ENCODE data around the gene CAMKMT.
"Not testable (repeated sequence)": the region's sequence is repeated elsewhere in the genome, so short reads cannot be mapped to it uniquely, and the experiment has no call there.

CAMKMT gene

DNA sequence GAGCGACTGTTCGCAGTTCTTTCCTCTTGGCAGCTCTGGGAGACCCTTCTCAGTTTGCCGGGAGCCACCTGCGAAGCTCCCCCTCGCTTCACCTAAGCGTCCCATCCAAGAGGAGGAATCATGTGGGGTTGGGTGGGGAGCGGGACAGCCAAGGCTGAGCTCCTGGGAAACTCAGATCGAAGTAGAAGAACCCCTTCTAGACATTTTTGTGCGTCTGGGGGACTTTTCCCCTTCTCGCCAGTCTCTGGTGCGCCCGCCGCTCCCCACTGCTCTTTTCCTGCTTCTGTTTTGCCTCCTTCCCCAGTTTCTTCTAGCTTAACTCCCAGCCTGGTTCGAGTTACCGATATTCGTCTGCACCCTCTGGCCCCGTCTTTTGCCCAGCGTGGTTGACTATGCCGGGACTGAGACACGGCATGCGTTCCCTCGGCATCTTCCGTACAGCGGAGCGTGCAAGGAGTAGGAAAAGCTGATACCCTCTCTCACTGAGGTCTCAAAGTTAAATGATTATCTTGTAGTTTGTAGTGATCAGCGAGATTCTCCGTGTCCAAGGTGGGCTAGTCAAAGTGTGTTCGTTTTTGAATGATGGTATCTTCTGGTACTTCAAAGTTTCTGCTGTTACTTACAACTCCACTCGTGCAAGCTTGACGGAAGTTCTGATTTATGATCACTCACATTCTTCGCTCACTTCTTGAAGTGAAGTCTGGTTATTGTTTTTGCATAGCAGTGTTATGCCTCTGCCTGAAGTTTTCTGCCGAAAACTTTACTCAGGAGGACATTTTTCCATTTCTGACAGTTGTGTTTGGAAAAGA is 664 bp downstream of the CAMKMT start:
- peak; percentile 1 to 33 for DNase-seq

GRCh38 chr2:44364604-44365003 is 2.9 kb downstream of the CAMKMT start:
- DNase-seq: no peak

- DNase-seq: no peak
Measured at GRCh38 chr2:44367591-44367990, 5.8 kb downstream of the CAMKMT start.

- no peak for DNase-seq
Measured at GRCh38 chr2:44369392-44369791, 7.6 kb downstream of the CAMKMT start.

GRCh38 chr2:44371445-44371844 is 9.7 kb downstream of the CAMKMT start:
- DNase-seq: no peak

DNA sequence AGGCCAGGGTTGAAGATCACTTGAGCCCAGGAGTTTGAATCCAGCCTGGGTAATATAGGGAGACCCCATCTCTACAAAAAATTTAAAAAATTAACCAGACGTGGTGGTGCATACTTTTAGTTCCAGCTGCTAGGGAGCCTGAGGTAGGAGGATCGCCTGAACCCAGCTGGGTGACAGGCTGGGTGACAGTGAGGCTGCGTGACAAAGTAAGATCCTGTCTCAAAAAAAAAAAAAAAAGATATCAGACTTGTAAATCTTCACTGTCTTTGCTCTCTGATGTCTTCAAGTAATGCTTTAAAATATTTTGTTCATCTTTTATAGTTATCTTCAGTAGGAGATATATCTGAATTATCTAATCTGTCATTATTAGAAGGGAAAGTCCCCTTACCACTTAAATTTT is 10.5 kb downstream of the CAMKMT start:
- no peak for DNase-seq

DNA sequence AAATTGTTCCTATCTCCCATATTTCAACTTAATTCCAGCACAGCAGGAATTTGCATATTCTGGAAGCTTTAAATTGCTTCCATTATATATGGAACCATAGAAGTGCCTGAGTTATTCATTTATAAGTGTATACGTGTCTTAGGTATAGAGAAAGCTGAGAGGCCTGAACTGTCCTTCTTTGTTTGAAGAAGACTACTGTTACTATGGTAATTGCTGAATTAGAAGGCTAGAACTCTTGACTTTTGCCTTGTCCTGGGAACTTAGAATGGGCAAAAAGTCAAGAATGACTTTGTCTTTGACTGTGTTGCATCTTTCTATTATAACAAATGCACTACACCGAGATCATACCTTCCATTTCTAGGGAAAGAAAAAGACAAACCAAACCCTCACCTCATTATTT is 15.7 kb downstream of the CAMKMT start:
- no peak for DNase-seq

DNA sequence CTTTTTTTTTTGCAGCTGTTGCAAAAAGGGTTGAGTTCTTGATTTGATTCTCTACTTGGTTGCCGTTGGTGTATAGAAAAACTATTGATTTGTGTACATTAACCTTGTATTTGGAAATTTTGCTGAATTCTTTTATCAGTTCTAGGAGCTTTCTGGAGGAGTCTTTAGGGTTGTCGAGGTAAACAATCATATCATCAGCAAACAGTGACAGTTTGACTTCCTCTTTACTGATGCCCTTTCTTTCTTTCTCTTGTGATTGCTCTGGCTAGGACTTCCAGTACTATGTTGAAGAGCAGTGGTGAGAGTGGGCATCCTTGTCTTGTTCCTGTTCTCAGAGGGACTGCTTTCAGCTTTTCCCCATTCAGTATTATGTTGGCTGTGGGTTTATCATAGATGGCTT is 23.5 kb downstream of the CAMKMT start:
- not testable (repeated sequence) for DNase-seq

- no peak for DNase-seq
Measured at GRCh38 chr2:44388877-44389276, 27.1 kb downstream of the CAMKMT start.

GRCh38 chr2:44389895-44390294 is 28.1 kb downstream of the CAMKMT start:
- DNase-seq: no peak

GRCh38 chr2:44392338-44392943 is 30.7 kb downstream of the CAMKMT start:
- DNase-seq: peak in 1 of 2 donors; percentile 51

GRCh38 chr2:44397447-44398175 is 35.9 kb downstream of the CAMKMT start:
- no peak for DNase-seq

DNA sequence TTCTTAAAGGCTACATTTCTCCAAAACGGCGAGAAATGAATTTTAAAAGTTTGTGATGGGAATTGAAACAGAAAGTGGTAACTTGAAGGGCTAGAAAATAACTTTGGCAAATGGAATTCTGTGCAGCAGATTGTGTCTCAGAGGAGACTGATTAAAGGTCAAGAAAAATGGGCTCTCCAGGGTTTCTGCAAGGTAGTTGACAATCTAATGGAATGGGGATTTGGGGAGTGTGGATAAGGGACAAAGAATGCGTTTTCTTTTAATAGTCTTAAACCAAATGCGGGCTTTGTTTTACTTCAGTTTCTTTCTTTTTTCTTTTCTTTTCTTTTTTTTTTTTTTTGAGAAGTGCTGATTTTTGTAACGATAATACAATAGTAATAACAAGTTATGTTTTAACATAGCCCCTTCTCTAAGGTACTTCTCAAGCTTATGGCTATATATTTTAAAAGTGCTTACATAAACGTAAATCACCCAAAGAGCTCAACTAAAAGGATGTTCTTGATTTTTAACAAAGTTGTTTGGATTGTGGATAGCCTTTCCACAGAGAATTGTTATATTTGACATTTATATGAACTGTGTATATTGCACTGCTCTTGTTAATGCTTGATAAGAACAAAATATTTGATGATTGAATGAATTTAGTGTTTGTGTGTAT is 36.6 kb downstream of the CAMKMT start:
- no peak for DNase-seq

GRCh38 chr2:44420725-44421124 is 59.0 kb downstream of the CAMKMT start:
- no peak for DNase-seq

DNA sequence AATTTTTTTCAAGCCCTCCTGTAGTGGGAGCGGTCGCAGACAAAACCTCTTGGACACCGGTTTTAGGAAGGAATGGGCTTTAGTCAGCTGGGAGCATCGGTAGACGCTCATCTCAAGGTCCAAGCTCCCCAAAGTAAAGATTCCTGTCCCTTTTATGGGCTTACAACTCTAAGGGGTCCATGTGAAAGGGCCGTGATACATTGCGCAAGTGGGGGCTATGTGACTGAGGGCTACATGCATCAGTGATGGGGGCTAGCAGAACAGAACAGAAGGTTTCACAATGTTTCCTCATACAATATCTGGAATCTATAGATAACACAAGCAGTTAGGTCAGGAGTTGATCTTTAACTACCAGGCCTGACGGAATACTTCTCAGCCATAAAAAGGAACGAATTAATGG is 62.5 kb downstream of the CAMKMT start:
- no peak for DNase-seq

DNA sequence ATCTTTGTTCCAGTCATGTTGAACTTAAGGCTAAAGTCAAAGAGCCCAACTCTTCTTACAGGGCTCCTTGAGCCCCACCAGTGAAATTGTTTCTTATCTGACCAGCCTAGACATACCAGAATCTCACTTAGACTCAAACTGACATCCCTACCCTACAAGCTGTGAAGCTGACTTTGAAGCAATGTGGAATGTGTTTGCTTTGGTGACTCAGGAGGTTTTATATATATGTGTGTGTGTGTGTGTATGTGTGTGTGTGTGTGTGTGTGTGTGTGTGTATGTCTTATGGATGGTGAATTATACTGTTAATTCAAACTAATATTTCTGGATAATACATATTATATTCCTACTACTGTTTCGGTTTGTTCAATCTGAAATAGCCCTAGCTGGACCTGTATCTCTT is 67.3 kb downstream of the CAMKMT start:
- DNase-seq: no peak

- DNase-seq: no peak
Measured at GRCh38 chr2:44430342-44430741, 68.6 kb downstream of the CAMKMT start.

GRCh38 chr2:44433895-44434294 is 72.1 kb downstream of the CAMKMT start:
- no peak for DNase-seq

GRCh38 chr2:44441200-44441599 is 79.5 kb downstream of the CAMKMT start:
- no peak for DNase-seq

GRCh38 chr2:44442019-44442418 is 80.3 kb downstream of the CAMKMT start:
- no peak for DNase-seq

- no peak for DNase-seq
Measured at GRCh38 chr2:44443517-44443916, 81.8 kb downstream of the CAMKMT start.

- no peak for DNase-seq
Measured at GRCh38 chr2:44444881-44445280, 83.1 kb downstream of the CAMKMT start.

DNA sequence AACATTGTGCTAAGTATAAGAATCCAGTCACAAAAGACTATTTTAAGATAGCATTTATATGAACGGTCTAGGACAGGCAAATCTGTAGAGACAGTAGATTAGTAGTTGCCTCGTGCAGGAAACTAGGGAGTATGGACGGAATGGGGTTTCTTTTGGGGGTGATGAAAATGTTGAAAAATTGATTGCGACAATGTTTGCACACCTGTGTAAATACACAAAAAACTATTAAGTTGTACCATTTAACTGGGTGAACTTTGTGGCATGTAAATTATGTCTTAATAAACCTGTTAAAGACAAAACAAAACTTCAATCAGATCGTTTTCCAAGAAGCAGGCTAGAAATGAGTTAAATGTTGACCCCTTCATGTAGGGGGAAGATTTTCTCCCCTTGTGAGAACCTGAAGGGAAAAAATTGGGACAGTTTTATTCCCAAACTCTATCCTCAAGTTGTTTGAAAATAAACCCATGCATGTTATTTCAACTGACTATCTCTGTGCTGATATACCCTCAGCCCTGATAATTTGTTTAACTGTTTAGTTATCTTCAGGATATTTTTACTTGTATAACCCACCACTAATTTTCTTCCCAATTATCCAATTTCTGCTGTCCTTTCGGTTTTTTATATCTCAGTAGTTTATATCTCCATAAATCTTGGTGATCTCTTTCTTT is 87.2 kb downstream of the CAMKMT start:
- no peak for DNase-seq
